ENCODE measurements around the gene CATSPERD.

DNA sequence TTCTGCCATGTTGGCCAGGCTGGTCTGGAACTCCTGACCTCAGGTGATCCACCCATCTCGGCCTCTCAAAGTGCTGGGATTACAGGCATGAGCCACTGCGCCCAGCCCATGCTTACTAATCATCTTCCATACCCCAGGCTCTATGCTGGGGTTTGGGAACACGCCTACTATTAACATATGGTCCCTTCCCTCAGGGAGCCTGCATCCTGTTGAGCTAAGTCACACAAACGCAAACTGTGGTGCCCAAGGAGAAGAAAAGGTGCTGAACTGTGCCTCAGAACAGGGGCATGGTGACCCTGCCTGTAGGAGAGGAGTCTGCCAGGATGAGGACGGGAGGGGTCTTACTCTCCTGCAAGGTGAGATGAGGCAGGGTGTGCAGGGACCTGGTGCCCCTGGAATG is 45.7 kb upstream of the CATSPERD start:
- TF ChIP-seq CTCF (IDR thresholded peaks at IDR 0.05): no peak
- no peak for TF ChIP-seq POLR2A (IDR thresholded peaks at IDR 0.05)
